GM19239 (cell line): Measurements from ENCODE around the gene SBF1.

Source experiments
- DNase-seq: peaks from one replicate; pipeline ENCODE4 v3.0.0; 2011; ENCODE audit warnings: low spot score; ENCODE audit not compliant: insufficient read length
- FAIRE-seq: peaks from 2 replicates; lab custom pipeline; 2011; peaks lifted over from hg19 to GRCh38; lab: Jason Lieb, UNC

SBF1 gene

DNA sequence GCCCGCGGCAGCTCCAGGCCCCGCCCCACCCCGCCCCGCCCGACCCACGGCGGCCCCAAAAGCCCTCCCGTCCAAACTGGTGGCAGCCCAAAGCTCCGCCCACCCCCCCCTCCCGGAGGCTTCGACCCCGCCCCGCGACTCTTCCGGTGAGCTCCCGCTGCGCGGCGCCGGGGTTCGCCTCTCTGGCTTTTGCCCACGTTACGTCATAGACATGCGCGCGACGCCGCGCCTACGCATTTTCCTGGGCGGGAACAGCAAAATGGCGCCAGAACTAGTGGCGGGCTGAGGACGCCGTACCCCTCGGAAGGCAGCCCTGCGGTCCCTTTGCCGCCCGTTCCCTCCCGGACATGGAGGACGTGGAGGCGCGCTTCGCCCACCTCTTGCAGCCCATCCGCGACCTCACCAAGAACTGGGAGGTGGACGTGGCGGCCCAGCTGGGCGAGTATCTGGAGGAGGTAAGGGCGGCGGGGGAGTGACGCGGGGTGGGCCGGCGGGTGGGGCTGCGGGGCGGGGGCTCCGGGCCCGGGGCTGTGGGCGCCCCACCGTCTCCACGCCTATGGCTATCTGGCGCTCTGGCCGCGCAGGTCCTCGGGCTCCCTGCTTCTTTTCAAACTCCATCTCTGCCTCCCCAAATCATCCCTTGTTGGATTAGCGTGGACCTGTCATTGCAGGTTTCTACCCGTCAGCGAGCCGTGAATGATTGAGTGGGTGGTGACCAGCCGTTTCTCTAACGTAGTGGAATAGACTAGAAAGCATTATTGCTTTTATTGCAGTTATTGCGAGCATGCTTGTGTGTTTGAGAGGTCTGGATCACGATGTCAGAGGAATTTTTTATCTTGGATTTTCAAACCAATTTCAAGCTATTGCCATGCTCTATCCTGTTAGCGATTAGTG, 33.4 kb upstream of the SBF1 start, which contains the start of gene NCAPH2:
NCAPH2 (plus strand) TSS at position 234 of the 894 bp plus-strand sequence; CDS start at position 348, 114 bp downstream.
- peak; percentile 100 for DNase-seq
- peak; percentile 97 for FAIRE-seq

DNA sequence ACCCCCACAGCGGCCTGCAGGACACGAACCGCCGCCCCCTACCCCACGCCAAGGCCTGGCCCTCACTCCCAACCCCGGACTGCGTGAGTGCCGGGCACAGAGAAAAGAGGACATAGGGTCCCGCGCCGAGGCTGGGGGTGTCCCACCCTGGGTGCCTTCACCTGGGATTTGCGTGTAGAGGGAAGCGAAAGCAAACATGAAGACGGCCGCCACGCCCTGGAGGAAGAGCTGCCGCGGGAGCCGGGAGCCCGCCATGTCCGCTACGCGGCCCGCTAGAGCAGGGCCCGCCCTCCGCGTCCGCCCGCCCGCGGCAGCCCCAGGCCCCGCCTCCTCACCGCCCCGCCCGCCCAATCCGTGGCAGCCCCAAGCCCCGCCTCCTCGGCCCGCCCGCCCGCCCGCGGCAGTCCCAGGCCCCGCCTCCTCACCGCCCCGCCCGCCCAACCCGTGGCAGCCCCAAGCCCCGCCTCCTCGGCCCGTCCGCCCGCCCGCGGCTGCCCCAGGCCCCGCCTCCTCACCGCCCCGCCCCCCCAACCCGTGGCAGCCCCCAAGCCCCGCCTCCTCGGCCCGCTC, 32.7 kb upstream of the SBF1 start, which contains the start of gene LMF2:
LMF2 (minus strand) TSS at position 282 of the 570 bp plus-strand sequence; CDS start at position 255, 27 bp downstream.
- DNase-seq (peak; percentile 99), FAIRE-seq (peak; percentile 64)

DNA sequence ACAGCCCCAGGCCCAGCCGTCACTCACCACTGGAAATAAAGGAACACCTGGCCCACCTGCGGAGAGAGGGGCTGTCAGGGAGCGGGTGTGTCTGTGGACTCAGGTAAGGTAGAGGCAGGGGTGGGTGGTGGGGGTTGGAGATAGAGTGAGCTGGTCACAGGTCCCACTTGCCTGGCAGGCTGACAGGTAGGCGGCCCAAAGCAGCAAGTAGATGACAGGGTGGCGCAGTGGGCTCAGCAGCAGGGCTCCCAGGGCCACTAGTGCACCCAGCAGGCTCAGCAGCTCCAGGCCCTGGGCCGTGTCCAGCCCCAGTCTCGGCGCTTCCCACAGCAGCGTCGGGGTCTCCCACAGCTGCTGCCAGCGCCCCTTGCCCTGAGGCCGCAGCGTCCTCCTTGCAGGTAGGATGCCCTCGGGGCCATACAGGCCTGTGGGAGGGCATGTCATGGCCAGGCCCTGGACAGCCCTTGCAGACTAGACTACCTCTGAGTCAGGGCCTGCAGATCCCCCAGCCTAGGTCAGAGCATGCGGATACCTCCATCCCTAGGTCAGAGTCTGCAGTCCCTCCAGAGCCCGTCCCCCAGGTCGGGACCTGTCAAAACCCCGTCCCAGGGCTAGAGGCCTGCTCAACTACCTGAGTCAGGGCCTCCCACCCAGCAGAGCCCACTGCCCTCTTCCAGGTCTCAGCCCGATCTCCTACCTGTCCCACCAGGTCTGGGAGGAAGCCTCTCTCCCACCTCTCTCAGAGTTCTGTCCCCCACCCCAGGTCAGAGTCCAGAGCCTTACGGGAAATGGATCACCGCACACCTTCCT, 32.0 kb upstream of the SBF1 start:
- no peak for FAIRE-seq
- no peak for DNase-seq

DNA sequence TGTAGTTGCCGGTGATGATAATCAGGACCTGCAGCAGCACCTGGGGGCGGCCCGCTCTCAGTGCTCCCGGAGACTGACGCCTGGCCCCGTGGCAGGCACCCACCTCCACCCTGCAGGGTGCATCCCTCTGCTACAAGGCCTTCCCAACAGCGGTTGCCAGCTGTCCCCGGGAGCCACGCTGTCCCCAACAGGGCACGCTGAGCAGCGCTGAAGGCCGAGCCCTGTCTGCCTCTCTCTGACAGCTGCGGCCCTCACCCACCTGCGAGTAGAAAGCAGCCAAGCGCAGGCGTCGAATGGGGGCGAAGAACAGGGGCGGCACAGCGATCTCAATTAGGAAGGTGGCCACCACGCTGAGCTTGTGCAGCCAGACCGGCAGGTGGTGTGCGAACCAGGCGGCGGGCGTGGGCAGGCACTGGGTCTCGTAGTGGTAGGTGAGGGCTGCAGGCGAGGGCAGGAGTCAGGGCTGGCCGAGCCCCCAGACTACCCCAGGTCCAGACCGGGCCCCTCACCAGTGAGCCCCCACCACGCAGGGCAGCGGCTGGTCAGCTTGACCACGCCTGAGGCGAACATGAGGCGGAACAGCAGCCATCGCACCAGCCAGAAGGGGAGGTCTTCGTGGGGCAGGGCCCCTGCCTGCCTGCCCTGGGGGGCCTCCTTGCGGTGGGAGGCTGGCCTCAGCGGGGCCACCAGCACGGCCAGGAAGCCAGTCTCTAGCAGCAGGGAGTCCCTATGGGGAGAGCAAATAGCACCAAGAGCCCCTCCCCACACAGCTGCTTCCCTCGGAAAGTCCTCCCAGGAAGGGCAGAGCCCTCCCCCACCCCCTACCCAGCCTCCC, 31.2 kb upstream of the SBF1 start:
- DNase-seq (no peak), FAIRE-seq (no peak)

DNA sequence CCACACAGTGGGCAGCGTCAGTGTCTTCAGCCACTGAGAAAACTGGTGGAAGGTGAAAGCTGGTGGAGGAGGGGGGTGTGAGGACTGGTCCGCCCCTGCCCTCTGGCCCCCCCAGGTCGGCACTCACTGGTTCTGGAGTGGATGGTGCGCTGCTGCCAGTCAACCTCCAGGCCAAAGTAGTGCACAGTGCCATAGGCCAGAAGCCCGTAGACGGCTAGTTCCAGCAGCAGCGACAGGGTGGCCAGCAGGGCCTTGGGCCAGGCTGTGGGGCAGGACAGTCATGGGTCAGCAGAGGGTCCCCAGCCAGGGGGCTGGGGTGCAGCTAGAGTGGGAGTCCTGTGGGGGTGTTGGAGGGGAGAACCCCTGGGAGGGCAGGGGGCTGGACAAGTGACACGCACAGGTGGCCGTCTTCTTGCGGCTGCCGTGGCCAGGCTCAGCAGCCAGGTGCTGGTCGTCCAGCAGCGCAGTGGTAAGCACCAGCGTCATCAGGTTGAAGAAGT, 30.5 kb upstream of the SBF1 start:
- FAIRE-seq (no peak), DNase-seq (no peak)

DNA sequence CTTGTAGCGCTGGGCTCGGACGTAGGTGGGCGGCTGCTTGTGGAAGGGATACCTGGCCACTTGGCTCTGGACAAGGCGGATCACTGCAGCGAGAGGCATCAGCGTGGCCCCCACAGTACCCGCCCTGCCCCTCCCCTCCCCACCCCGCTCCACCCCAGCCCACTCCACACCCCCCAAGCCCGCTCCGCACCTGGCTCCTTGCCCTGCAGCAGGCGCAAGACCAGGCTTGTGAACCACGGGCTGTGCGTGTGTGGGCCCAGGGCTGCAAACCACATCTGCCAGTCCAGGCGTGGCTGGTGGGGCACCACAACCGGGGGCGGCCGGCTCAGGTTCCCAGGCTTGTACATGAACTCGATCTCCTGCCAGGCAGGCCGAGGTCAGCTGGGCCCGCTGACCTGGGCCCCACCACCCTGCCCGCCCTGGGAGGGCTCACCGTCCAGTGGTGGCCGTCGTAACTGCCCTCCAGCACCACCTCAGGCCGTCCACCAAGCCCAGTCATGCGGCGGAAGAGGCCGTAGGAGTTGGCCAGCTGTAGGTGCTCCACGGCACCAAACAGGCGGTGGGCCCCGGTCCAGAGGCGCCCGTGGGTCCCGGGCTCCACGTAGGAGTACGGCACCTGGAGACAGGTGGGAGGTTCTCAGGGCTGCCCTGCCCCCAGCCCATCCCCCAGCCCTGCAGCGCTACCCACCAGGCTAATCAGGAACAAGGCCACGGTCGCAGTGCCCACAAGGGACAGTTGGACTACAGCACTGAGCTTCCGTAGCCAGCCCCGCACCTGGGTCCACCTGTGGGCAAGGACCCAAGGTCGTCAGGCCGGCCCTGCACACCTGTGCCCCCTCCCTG, 29.8 kb upstream of the SBF1 start:
- no peak for FAIRE-seq
- no peak for DNase-seq

DNA sequence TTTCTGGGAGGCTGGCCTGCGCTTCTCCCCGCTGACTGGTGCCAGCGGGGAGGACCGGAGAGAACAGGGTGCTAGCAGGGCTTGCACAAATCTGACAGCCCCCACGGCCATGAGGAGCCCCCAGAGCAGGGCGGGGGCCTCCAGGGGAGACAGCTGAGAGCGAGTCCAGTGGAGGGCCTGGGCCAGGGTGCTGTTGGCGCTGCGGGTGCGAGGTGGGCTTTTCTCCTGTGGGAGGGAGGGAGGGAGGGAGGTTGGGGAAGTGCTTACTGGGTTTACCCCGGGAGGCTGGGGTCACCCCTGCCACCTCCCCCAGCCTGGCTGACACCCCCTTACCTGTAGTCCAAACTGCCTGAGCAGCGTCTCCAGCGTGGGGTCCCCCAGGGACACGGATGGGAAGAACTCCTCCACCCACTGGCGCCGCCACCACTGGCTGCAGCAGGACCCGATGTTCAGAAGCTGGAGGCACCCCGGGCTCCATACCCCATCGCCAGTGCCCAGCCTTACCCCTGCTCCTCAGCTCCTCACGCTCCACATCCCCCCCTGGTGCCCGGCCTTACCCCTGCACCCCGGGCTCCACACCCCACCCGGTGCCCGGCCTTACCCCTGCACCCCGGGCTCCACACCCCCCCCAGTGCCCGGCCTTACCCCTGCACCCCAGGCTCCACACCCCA, 28.8 kb upstream of the SBF1 start:
- DNase-seq (no peak), FAIRE-seq (no peak)

DNA sequence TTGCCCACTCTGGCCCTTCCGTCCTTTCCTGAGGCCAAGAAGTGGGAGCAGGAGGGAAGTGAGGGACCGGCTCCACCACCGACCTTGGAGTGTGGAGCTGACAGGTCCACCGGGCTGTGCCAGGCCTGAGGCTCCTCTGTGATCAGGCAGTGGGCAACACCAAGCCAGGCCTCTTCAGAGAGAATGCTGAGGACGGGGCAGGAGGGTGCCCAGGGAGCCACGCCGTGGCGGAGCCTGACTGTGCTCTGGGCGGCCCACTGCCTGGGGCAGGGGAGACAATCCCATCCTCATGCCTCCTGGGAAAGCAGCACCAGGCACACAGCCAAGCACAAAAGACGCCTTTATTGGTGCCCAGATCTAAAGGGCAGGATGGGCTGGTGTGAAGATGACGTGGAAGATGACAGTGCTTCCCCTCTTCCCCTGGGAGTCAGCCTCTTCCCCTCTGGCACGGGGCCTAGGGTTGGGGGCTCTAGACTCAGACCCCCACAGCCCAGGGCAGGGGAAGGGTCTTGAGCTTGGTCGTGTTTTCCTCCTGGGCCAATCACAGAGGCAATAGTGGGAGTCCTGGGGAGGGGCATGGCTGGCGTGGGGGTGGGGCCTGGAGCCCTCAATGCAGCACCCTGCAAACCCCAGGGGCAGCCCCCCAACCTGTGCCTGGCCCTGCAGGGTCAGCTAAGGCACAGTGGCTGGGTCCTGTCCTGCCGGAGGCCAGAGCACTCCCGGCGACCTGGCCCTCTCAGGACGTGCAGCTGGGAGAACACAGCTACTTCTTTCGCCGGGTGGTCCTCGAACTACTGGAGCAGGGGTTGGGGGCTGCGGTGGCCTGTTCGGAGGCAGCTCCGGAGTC, 28.0 kb upstream of the SBF1 start:
- FAIRE-seq, result no peak
- DNase-seq, result no peak

DNA sequence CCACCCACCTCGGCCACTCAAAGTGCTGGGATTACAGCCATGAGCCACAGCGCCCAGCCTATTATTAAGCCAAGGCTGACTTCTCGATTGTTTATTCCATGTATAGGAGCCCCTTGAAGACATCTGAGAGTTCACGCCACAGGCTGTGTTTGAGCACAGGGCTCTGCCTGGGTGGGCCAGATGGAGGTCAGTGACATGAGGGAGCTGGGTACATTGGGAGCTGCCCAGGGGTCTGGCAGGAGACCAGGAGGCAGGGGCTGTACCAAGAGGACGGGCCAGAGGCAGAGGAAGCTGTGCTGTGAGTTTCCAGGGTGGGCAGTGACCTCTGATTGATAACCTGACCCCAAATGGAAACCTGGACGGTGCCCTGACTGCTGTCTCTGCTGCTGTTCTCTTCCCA, 27.3 kb upstream of the SBF1 start:
- DNase-seq (no peak), FAIRE-seq (no peak)

DNA sequence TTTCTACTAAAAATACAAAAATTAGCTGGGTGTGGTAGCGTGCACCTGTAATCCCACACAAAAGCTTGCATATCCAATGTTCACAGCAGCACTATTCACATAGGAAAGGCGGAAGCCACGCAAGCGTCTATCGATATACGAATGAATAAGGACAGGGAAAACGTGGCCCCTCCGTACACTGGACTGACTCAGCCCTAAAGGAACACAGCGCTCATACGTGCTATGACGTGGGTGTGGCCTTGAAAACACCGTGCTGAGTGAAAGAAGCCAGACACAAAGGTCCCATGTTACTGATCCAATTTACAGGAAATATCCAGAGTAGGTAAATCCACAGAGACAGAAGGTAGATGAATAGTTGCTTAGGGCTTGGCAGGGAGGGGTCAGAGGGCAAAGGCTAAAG, 25.6 kb upstream of the SBF1 start:
- no peak for DNase-seq
- FAIRE-seq, result no peak

DNA sequence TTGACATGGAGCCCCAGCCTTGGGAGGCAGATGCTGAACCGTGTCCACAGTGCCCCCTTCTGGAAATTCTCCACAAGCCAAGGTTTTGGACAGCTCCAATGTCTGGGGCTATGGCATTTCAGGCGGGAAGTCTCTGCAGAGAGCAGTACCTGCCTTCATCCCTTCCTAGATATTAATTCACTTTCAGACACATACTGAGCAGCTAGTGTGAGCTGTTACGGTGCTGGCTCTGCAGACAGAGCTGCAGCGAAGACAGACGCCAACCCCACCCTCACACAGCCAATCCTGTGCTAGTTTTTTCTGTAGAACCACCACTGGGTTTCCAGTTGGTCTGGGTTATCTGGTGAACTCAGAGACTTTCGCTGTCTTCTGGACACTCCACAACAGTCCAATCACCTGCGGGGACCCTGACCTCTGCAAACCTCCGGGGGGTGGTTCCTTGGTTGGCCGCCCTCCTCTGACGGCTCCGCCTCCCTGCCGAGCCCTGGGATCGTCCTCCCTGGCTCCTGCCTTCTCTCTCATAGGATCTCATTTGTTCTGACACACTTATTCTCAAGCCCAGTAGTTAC, 23.6 kb upstream of the SBF1 start:
- DNase-seq, result no peak
- FAIRE-seq, result peak; percentile 97

DNA sequence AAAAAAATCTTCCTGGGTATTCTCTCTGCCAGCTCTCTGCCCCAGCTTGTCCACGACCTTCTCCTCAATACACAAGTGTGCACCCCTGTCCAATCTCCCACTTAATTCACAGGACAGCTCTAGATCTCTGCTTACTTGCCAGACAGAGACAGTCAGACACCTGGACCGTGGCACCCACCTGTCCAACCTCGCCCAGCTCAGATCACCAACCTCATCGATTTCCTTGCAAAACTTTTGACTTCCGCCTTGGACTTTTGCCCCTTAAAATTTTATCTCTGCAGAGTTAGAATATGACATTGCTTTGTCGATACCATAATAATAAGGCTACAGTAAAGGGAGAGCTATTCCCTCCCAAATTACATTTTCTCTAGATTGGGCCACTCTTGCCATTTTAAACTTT, 22.3 kb upstream of the SBF1 start:
- DNase-seq (no peak), FAIRE-seq (no peak)

DNA sequence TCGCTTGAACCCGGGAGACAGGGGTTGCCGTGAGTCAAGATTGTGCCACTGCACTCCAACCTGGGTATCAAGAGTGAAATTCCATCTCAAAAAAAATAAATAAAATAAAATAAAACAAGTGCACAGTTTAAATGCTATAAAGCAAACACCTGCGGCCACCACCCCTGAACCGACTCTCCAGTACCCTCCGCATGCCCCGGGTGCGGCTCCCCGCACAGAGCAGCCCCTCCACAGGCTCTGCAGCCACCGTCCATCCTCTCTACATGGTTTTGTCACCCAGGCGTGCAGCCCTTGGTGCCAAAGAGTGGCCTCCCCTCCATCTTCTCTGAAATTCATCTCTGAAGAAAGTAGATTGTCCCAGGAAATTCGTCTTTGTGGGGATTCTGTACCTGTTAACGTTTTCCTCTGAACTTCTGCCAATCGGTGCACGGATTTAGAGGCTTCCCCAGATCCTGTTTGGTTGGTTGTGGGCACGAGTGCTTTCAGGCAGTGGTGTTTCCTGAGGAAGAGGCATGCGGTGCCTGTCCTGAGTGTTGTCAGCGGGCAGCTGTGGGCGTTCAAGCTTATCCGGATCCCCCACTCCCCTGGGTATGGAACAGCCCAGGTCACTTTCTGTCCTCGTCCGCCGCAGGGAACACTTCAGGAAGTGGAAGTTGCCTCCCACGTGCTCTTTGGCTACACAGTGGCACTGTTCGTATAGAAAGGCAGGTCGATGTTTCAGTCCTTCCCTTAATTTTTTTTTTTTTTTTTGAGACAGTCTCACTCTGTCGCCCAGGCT, 15.9 kb upstream of the SBF1 start:
- FAIRE-seq, result peak; percentile 4
- no peak for DNase-seq

DNA sequence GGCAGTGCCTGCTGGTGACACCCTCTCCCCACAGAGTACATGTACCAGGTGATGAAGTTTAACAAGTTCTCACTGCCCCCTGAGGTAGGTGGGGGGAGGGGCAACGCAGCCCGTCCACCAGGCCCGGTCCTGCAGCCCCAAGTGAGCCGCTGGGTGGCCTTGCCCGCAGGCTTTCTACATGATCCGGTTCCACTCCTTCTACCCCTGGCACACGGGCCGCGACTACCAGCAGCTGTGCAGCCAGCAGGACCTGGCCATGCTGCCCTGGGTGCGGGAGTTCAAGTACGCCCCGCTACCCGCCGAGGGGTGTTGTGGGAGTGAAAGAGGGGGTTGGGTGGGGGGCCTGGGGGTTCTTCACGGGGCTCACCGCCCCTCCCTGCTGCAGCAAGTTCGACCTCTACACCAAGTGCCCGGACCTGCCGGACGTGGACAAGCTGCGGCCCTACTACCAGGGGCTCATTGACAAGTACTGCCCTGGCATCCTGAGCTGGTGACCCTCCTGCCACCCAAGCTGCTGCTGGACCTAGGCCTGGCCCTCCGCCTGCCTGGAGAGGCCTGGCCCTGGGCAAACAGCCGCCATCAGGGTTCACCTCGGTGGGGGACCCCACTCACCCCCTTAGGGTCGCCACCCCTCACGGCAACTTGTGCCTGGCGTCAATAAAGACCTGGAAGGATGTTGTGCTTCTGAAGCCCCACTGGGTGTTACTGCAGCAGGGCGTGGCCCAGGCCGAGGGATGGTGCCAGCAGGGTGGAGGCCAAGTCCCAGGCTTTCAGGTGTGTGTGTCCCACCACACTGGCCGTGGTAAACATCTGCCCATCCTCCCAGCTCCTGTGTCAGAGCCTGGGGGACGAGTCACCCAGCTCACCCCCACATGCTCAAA, 14.8 kb upstream of the SBF1 start:
- DNase-seq (no peak), FAIRE-seq (no peak)

DNA sequence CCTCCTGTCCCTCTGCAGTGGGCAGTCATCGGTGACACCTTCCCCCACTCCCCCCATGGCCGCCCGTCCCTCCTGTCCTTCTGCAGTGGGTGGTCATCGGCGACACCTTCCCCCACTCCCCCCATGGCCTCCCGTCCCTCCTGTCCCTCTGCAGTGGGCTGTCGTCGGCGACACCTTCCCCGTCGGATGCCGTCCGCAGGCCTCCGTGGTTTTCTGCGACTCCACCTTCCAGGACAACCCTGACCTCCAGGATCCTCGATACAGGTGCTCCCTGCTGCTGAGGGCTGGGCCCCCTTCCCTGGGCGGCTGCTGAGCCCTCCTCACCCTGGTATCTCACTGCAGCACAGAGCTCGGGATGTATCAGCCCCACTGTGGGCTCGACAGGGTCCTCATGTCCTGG, 14.1 kb upstream of the SBF1 start:
- no peak for DNase-seq
- FAIRE-seq, result no peak
